ENCODE results near the gene SPACA6.
A peak's percentile ranks its signal among the peaks of the same experiment; 100 is the strongest.

SPACA6 gene

GRCh38 chr19:51687791-51688670 is 5.1 kb upstream of the SPACA6 start:
- peak overlapping the region; percentile 99 for H3K27ac ChIP-seq
- CTCF ChIA-PET, result interaction anchor here (0.6 to 0.7 kb wide), 3 partner anchors 142 to 1150 kb away, joined by 3 to 4 read pairs (median 4); no protein-coding TSS in a partner anchor
- POLR2A ChIA-PET (ENCODE audit: low non-redundant PET), result interaction anchor here (0.5 to 2.1 kb wide), 3 partner anchors 14 to 16 kb away, joined by 3 to 17 read pairs (median 3); no protein-coding TSS in a partner anchor
- no peak for TF ChIP-seq CTCF (conservative IDR thresholded peaks at IDR 0.05; ENCODE audit: low read depth)
- peak; percentile 53 for DNase-seq (ENCODE audit: low spot score)

GRCh38 chr19:51688671-51689571 is 4.2 kb upstream of the SPACA6 start:
- CTCF ChIA-PET, result interaction anchor here (0.9 kb wide), 1 partner anchor 28 kb away, joined by 3 read pairs; no protein-coding TSS in a partner anchor
- POLR2A ChIA-PET (ENCODE audit: low non-redundant PET), result interaction anchor here (0.5 to 2.1 kb wide), 5 partner anchors 11 to 292 kb away, joined by 3 to 17 read pairs (median 3); no protein-coding TSS in a partner anchor
- peak; percentile 75 for DNase-seq (ENCODE audit: low spot score)
- no peak for TF ChIP-seq CTCF (conservative IDR thresholded peaks at IDR 0.05; ENCODE audit: low read depth)
- peak overlapping the region; percentile 99 for H3K27ac ChIP-seq

- ChIA-PET POLR2A (ENCODE audit: low non-redundant PET) (interaction anchor here (1.5 kb wide), 1 partner anchor 14 kb away, joined by 3 read pairs; no protein-coding TSS in a partner anchor), CTCF (interaction anchor here (0.9 kb wide), 1 partner anchor 29 kb away, joined by 3 read pairs; no protein-coding TSS in a partner anchor)
- H3K27ac ChIP-seq, result peak overlapping the region; percentile 99
- no peak for TF ChIP-seq CTCF (conservative IDR thresholded peaks at IDR 0.05; ENCODE audit: low read depth)
- DNase-seq (ENCODE audit: low spot score), result no peak
Observed at GRCh38 chr19:51689751-51690453, 3.2 kb upstream of the SPACA6 start.

GRCh38 chr19:51690454-51691073 is 2.6 kb upstream of the SPACA6 start:
- ChIA-PET CTCF (no interaction called here), POLR2A (ENCODE audit: low non-redundant PET) (interaction anchor here (1.5 kb wide), 1 partner anchor 14 kb away, joined by 3 read pairs; no protein-coding TSS in a partner anchor)
- DNase-seq (ENCODE audit: low spot score), result no peak
- H3K27ac ChIP-seq, result peak overlapping the region; percentile 99
- no peak for TF ChIP-seq CTCF (conservative IDR thresholded peaks at IDR 0.05; ENCODE audit: low read depth)

- no peak for DNase-seq (ENCODE audit: low spot score)
- H3K27ac ChIP-seq, result peak overlapping the region; percentile 99
- POLR2A ChIA-PET (ENCODE audit: low non-redundant PET), result interaction anchor here (1.5 kb wide), 1 partner anchor 13 kb away, joined by 3 read pairs; no protein-coding TSS in a partner anchor
- CTCF ChIA-PET, result no interaction called here
- no peak for TF ChIP-seq CTCF (conservative IDR thresholded peaks at IDR 0.05; ENCODE audit: low read depth)
Observed at GRCh38 chr19:51691074-51691583, 2.0 kb upstream of the SPACA6 start.
